Measurements from ENCODE around the gene ZSWIM8.

Gene ZSWIM8

DNA sequence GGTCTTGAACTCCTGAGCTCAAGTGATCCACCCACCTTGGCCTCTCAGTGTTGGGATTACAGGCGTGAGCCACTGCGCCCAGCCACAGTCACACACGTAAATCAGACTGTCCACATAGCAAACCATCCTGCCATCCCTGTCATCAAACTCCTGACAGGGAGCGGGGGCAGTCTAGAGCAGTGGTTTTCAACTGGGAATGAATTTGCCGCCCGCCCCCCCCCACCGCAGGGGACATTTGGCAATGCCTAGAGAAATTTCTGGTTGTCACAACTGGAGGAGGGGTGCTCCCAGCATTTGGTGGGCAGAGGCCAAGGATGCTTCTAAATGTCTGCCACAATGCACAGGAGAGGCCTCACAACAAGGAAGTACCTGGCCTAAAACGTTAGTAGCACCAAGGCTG, 64.8 kb downstream of the ZSWIM8 start:
- DNase-seq, result no peak

DNA sequence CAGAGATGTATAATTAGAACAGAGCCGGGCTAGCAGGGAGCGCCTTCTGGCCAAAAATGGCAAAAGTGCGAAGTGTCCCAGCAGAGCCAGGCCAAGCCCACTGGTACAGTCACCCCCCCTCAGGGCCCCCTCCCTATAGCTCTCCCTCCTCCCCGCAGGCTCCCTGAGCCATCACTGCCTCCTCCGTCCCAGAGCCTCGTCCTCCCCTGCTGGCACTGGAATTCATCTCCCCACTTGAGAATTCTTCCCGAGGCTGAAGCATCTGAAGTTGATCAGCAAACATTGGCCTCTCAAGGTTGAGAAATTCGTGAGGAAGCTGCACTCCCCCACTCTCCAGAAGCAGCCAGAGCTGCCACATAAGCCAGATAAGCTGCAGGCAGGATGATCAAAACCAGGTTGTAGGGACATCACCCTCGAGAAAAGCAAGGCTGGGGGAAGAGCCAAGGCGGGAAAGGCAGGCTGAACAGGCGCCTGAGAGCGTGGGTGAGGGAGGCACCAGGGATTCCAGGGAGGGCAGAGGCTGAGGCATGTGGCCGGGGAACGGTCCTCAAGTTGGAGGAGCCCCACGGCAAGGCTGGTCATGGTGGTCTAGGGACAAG, 65.6 kb downstream of the ZSWIM8 start:
- no peak for DNase-seq

All from DMS79 (cell line).